PC-9 (cell line): ENCODE results near the gene PPP1R15A. TPM values are rescaled to one million over a fixed set of nuclear protein-coding genes. Genes with fewer than 3 reads are reported as not detected.

Experiments
- BruUV-seq: library from RNA; stranded (reverse); fragments of 400-500 nt; replicated peaks from 2 replicates; lab custom pipeline; 2021; lab: Mats Ljungman, UMichigan
- CTCF ChIA-PET: fragments of 300-600 bp; sonication (Branson Sonifier 250); formaldehyde crosslinking; loops from one replicate; lab custom pipeline; 2022; ENCODE audit warnings: antibody characterized with exemption; lab: Charles Lee
- POLR2A ChIA-PET: fragments of 300-600 bp; sonication (Branson Sonifier 250); formaldehyde crosslinking; loops from one replicate; lab custom pipeline; 2022; ENCODE audit warnings: antibody characterized with exemption; ENCODE audit not compliant: unreplicated experiment; lab: Charles Lee
- DNase-seq, 2 experiments: peaks; one replicate each; pipeline versions ENCODE4 v3.0.0 to v3.0.0-alpha.2; 2015 to 2022; ENCODE audit warnings: mixed read lengths in 1 of 2
- H2AFZ ChIP-seq: fragments of 200-600 bp; sonication (generic); 2 replicates; pipeline ENCODE4 v1.8.1; 2017; ENCODE audit warnings: antibody characterized with exemption
- H3F3A ChIP-seq: fragments of 200-600 bp; sonication (generic); 2 replicates; pipeline ENCODE4 v1.8.1; 2017; ENCODE audit warnings: antibody characterized with exemption, mild to moderate bottlenecking, low read depth; ENCODE audit not compliant: insufficient read depth
- H3K27ac ChIP-seq: fragments of 200-600 bp; sonication (generic); 2 replicates; pipeline ENCODE4 v1.6.1; 2016; ENCODE audit warnings: mixed run types
- H3K27me3 ChIP-seq: fragments of 200-600 bp; sonication (generic); 2 replicates; pipeline ENCODE4 v1.6.1; 2016; ENCODE audit warnings: low read depth, mixed run types; ENCODE audit not compliant: insufficient read depth
- H3K36me3 ChIP-seq: fragments of 200-600 bp; sonication (generic); 2 replicates; pipeline ENCODE4 v1.6.1; 2016; ENCODE audit warnings: low read depth, mixed run types
- H3K4me1 ChIP-seq: fragments of 200-600 bp; sonication (generic); replicated peaks from 2 replicates; pipeline ENCODE4 v1.6.1; 2016; ENCODE audit warnings: mixed run types; ENCODE audit not compliant: insufficient read depth
- H3K4me2 ChIP-seq: fragments of 200-600 bp; sonication (generic); 2 replicates; pipeline ENCODE4 v1.6.1; 2017; ENCODE audit warnings: mixed run types
- H3K4me3 ChIP-seq: fragments of 200-600 bp; sonication (generic); 2 replicates; pipeline ENCODE4 v1.6.1; 2016; ENCODE audit warnings: mixed run types
- H3K79me2 ChIP-seq: fragments of 200-600 bp; sonication (generic); 2 replicates; pipeline ENCODE4 v1.6.1; 2017; ENCODE audit warnings: low read depth, mixed run types
- H3K9me2 ChIP-seq: fragments of 200-600 bp; sonication (generic); 2 replicates; pipeline ENCODE4 v1.8.1; 2017; ENCODE audit warnings: mild to moderate bottlenecking; ENCODE audit not compliant: insufficient read depth
- H3K9me3 ChIP-seq: fragments of 200-600 bp; sonication (generic); 2 replicates; pipeline ENCODE4 v1.8.1; 2016; ENCODE audit warnings: low read depth; ENCODE audit not compliant: insufficient read depth
- H4K20me1 ChIP-seq: fragments of 200-600 bp; sonication (generic); 2 replicates; pipeline ENCODE4 v1.8.1; 2017; ENCODE audit not compliant: insufficient read depth
- CTCF ChIP-seq: fragments of 200-600 bp; sonication (generic); conservative IDR thresholded peaks from 2 replicates; pipeline ENCODE4 v1.6.1; 2017; ENCODE audit warnings: mixed run types, antibody characterized with exemption, mild to moderate bottlenecking, moderate library complexity
- EZH2 ChIP-seq: fragments of 200-600 bp; sonication (generic); IDR thresholded peaks from 2 replicates; pipeline ENCODE4 v1.8.0; 2017; ENCODE audit warnings: antibody characterized with exemption, low read depth
- intact Hi-C: fragments of 100-400 bp; cut with micrococcal nuclease; formaldehyde crosslinking; loops from one replicate; pipeline ENCODE4 v1.10.0; 2022; ENCODE audit not compliant: unreplicated experiment
- total RNA-seq: library from RNA; stranded (reverse); gene quantifications from 2 replicates; pipeline ENCODE4 v1.2.3, GENCODE V29; 2021

The PPP1R15A gene
- total RNA-seq, 1 experiment from 2014 or later: 49.5 TPM

- intact Hi-C loops: no loop called here
- Histone ChIP-seq H4K20me1 (no peaks in the 10 kb centered on the region), H3K27me3 (no peaks in the 10 kb centered on the region), H3K79me2 (no peaks in the 10 kb centered on the region), H3K9me3 (no peaks in the 10 kb centered on the region), H3K9me2 (no peaks in the 10 kb centered on the region; the same call in 1 of the 2 replicates), H2AFZ (no peak overlapping the region), H3K4me1 (0 out of 2 replicates have a peak, but pooled peaks cover 4% of the 10 kb centered on the region), H3K4me3 (no peak overlapping the region), H3K27ac (no peak overlapping the region), H3K36me3 (no peaks in the 10 kb centered on the region), H3F3A (peaks cover 13% of the 10 kb centered on the region), H3K4me2 (no peak overlapping the region)
- ChIA-PET CTCF (interaction anchor here (0.6 kb wide), 1 partner anchor 348 kb away, joined by 4 read pairs; no protein-coding TSS in a partner anchor), POLR2A (no interaction called here)
- TF ChIP-seq CTCF (no peak), EZH2 (no peak)
- DNase-seq: no peak
- BruUV-seq: no TSS peak
These were observed 18.1 kb upstream of the PPP1R15A start for GRCh38 chr19:48854103-48854502.

GRCh38 chr19:48856921-48857320 is 15.3 kb upstream of the PPP1R15A start:
- Histone ChIP-seq H3F3A (peaks cover 9% of the 10 kb centered on the region; the same call in 1 of the 2 replicates), H3K9me2 (no peaks in the 10 kb centered on the region; the same call in 1 of the 2 replicates), H3K36me3 (no peaks in the 10 kb centered on the region), H2AFZ (no peak overlapping the region), H3K4me2 (no peak overlapping the region), H3K27ac (no peak overlapping the region), H3K9me3 (no peaks in the 10 kb centered on the region), H3K79me2 (no peaks in the 10 kb centered on the region), H3K4me1 (0 out of 2 replicates have a peak, but pooled peaks cover 4% of the 10 kb centered on the region), H3K4me3 (no peak overlapping the region), H4K20me1 (no peaks in the 10 kb centered on the region), H3K27me3 (no peaks in the 10 kb centered on the region)
- no peak for TF ChIP-seq EZH2
- no peak for TF ChIP-seq CTCF
- CTCF ChIA-PET: interaction anchor here (0.7 kb wide), 1 partner anchor 15 kb away, joined by 7 read pairs; no protein-coding TSS in a partner anchor
- BruUV-seq: no TSS peak
- intact Hi-C loops: no loop called here
- POLR2A ChIA-PET: no interaction called here
- no peak for DNase-seq

GRCh38 chr19:48858984-48859710 is 13.1 kb upstream of the PPP1R15A start:
- ChIA-PET CTCF (no interaction called here), POLR2A (interaction anchor here (0.6 kb wide), 1 partner anchor 10 kb away, joined by 16 read pairs; no protein-coding TSS in a partner anchor)
- Histone ChIP-seq H2AFZ (no peak overlapping the region), H3K9me2 (no peaks in the 10 kb centered on the region; the same call in 1 of the 2 replicates), H3K9me3 (no peaks in the 10 kb centered on the region), H3K36me3 (no peaks in the 10 kb centered on the region), H3K4me1 (0 out of 2 replicates have a peak, but pooled peaks cover 2% of the 10 kb centered on the region), H3K79me2 (no peaks in the 10 kb centered on the region), H3K27me3 (0 out of 2 replicates have a peak, but pooled peaks cover 4% of the 10 kb centered on the region), H3K27ac (no peak overlapping the region), H3F3A (no peaks in the 10 kb centered on the region; the same call in 1 of the 2 replicates), H4K20me1 (no peaks in the 10 kb centered on the region), H3K4me2 (no peak overlapping the region), H3K4me3 (no peak overlapping the region)
- TF ChIP-seq EZH2 (no peak), CTCF (no peak)
- intact Hi-C loops: no loop called here
- no TSS peak for BruUV-seq
- DNase-seq: no peak
